ENCODE results near the gene TPRN. TPM values are rescaled to one million over a fixed set of nuclear protein-coding genes. Genes with fewer than 3 reads are reported as not detected.
A peak's percentile ranks its signal among the peaks of the same experiment; 100 is the strongest.

Gene TPRN
- polyA plus RNA-seq, 1 donor from 2014 or later: 8.1 TPM

GRCh38 chr9:137225699-137226331, 25.3 kb upstream of the TPRN start:
- H3K9me2 ChIP-seq (ENCODE audit: insufficient read depth, low read length): no peaks in the 10 kb centered on the region
- no peak overlapping the region for H3K4me3 ChIP-seq (ENCODE audit: low read length)
- H3F3A ChIP-seq (ENCODE audit: insufficient read depth, low read length, poor library complexity, severe bottlenecking): no peaks in the 10 kb centered on the region
- H3K27me3 ChIP-seq (ENCODE audit: insufficient read depth, low read depth, low read length): no peaks in the 10 kb centered on the region
- H2AFZ ChIP-seq (ENCODE audit: low read depth, low read length): no peak overlapping the region
- no peaks in the 10 kb centered on the region for H3K36me3 ChIP-seq (ENCODE audit: insufficient read depth, low read length)
- H3K27ac ChIP-seq (ENCODE audit: low read length): no peak overlapping the region
- H3K9me3 ChIP-seq (ENCODE audit: low read length): no peaks in the 10 kb centered on the region
- no peak overlapping the region for H3K4me2 ChIP-seq (ENCODE audit: low read length)
- H3K79me2 ChIP-seq (replicated peaks; ENCODE audit: insufficient read depth, low read length): no peaks in the 10 kb centered on the region
- H3K9ac ChIP-seq (ENCODE audit: low read length): no peak overlapping the region
- no peaks in the 10 kb centered on the region for H4K20me1 ChIP-seq (ENCODE audit: insufficient read depth)
- TF ChIP-seq POLR2AphosphoS5 (IDR thresholded peaks at IDR 0.05) (no peak), CTCF (IDR thresholded peaks at IDR 0.05; ENCODE audit: poor library complexity, severe bottlenecking) (no peak), REST (IDR thresholded peaks at IDR 0.05; ENCODE audit: borderline replicate concordance) (no peak), MXI1 (conservative IDR thresholded peaks at IDR 0.05; ENCODE audit: poor library complexity, severe bottlenecking) (no peak), EP300 (conservative IDR thresholded peaks at IDR 0.05; ENCODE audit: poor library complexity, severe bottlenecking) (no peak), SMC3 (conservative IDR thresholded peaks at IDR 0.05; ENCODE audit: poor library complexity) (no peak), TAF1 (IDR thresholded peaks at IDR 0.05; ENCODE audit: low read depth) (no peak), RAD21 (conservative IDR thresholded peaks at IDR 0.05) (no peak), EZH2 (IDR thresholded peaks at IDR 0.05; ENCODE audit: borderline replicate concordance, insufficient read depth, low read length, poor library complexity, severe bottlenecking) (no peak)

GRCh38 chr9:137224830-137225694, 24.5 kb upstream of the TPRN start, which contains the start of gene CYSRT1:
Gene CYSRT1, plus strand, starts transcription at chr9:137225174. Its CDS starts 448 bp downstream, at chr9:137225622.
- H3K9ac ChIP-seq (ENCODE audit: low read length): peak within 1 kb of the TSS; percentile 89
- H4K20me1 ChIP-seq (ENCODE audit: insufficient read depth): no peaks in the 10 kb centered on the region
- H3K79me2 ChIP-seq (replicated peaks; ENCODE audit: insufficient read depth, low read length): no peaks in the 10 kb centered on the region
- H3K4me2 ChIP-seq (ENCODE audit: low read length): peak within 1 kb of the TSS; percentile 89
- TF ChIP-seq EZH2 (IDR thresholded peaks at IDR 0.05; ENCODE audit: borderline replicate concordance, insufficient read depth, low read length, poor library complexity, severe bottlenecking) (no peak), EP300 (conservative IDR thresholded peaks at IDR 0.05; ENCODE audit: poor library complexity, severe bottlenecking) (no peak), TAF1 (IDR thresholded peaks at IDR 0.05; ENCODE audit: low read depth) (no peak), MXI1 (conservative IDR thresholded peaks at IDR 0.05; ENCODE audit: poor library complexity, severe bottlenecking) (no peak), POLR2AphosphoS5 (IDR thresholded peaks at IDR 0.05) (no peak), SMC3 (conservative IDR thresholded peaks at IDR 0.05; ENCODE audit: poor library complexity) (no peak), RAD21 (conservative IDR thresholded peaks at IDR 0.05) (no peak), CTCF (IDR thresholded peaks at IDR 0.05; ENCODE audit: poor library complexity, severe bottlenecking) (no peak), REST (IDR thresholded peaks at IDR 0.05; ENCODE audit: borderline replicate concordance) (no peak)
- no peaks in the 10 kb centered on the region for H3K36me3 ChIP-seq (ENCODE audit: insufficient read depth, low read length)
- no peaks in the 10 kb centered on the region for H3F3A ChIP-seq (ENCODE audit: insufficient read depth, low read length, poor library complexity, severe bottlenecking)
- H2AFZ ChIP-seq (ENCODE audit: low read depth, low read length): peak within 1 kb of the TSS; percentile 91
- no peaks in the 10 kb centered on the region for H3K27me3 ChIP-seq (ENCODE audit: insufficient read depth, low read depth, low read length)
- peak within 1 kb of the TSS; percentile 61 for H3K27ac ChIP-seq (ENCODE audit: low read length)
- no peaks in the 10 kb centered on the region for H3K9me3 ChIP-seq (ENCODE audit: low read length)
- H3K9me2 ChIP-seq (ENCODE audit: insufficient read depth, low read length): no peaks in the 10 kb centered on the region
- H3K4me3 ChIP-seq (ENCODE audit: low read length): peak within 1 kb of the TSS; percentile 98
